Testis (tissue), 3 donors: ENCODE results near the gene RPUSD4. TPM values are rescaled to one million over a fixed set of nuclear protein-coding genes. Genes with fewer than 3 reads are reported as not detected.

ENCODE experiments used
- DNase-seq: peaks from one replicate; pipeline ENCODE4 v3.0.0-alpha.2; 2019
- H3K27ac ChIP-seq, 2 donors: fragments of 200-600 bp; sonication (generic); one replicate each; pipeline ENCODE4 v1.5.1; 2019
- H3K27me3 ChIP-seq: fragments of 200-600 bp; sonication (generic); one replicate; pipeline ENCODE4 v1.5.1; 2019
- H3K36me3 ChIP-seq: fragments of 200-600 bp; sonication (generic); one replicate; pipeline ENCODE4 v1.5.1; 2017; ENCODE audit warnings: low read depth; ENCODE audit errors: missing control alignments
- H3K4me1 ChIP-seq: fragments of 200-600 bp; sonication (generic); one replicate; pipeline ENCODE4 v1.5.1; 2019
- H3K4me3 ChIP-seq, 2 donors: fragments of 200-600 bp; sonication (generic); one replicate each; pipeline ENCODE4 v1.5.1; 2017 to 2019
- H3K9me3 ChIP-seq: fragments of 200-600 bp; sonication (generic); one replicate; pipeline ENCODE4 v1.5.1; 2017
- POLR2A ChIP-seq: fragments of 450-650 bp; IDR thresholded peaks from one replicate; pipeline ENCODE4 v1.6.1; 2017; ENCODE audit warnings: antibody characterized with exemption, mild to moderate bottlenecking, moderate library complexity
- WGBS, 2 donors: methylation state at CpG; one replicate each; pipeline ENCODE4 v1.1.5; 2018; 5-methylcytosine and 5-hydroxymethylcytosine counted together
- intact Hi-C: fragments of 100-400 bp; cut with DNase I; formaldehyde crosslinking; loops from one replicate; pipeline ENCODE4 v1.15.1; 2023; ENCODE audit warnings: low total_unique reads
- polyA plus RNA-seq: library from polyadenylated mRNA; stranded (reverse); fragments of 350-450 nt; fragmentation: Illumina TruSeq; extraction: RNeasy Lipid Tissue Mini Kit (QIAGEN cat#74804); gene quantifications from one replicate; pipeline ENCODE4 v1.2.3, GENCODE V29; 2014; ENCODE audit warnings: low read depth, low replicate concordance; ENCODE audit not compliant: insufficient read depth
- total RNA-seq, 2 donors: library from RNA; depleted of rRNA; stranded (reverse); fragments of >200 nt; gene quantifications; one replicate each; pipeline ENCODE4 v1.2.3, GENCODE V29; 2016
- TF ChIP-seq, protein P1 (sequence below), 3 experiments: fragments of 450-650 bp in 2 of 3; fragments of 200-600 bp in 1 of 3; sonication (generic) in 1 of 3; IDR thresholded peaks; one replicate each; pipeline ENCODE4 v1.5.1; 2016 to 2019; ENCODE audit warnings: antibody characterized with exemption in 3 of 3, mild to moderate bottlenecking in 2 of 3, moderate library complexity in 1 of 3

The RPUSD4 gene
- total and polyA plus RNA-seq, 3 donors from 2014 or later, result 25.9 to 33.8 (median 27.5) TPM

DNA sequence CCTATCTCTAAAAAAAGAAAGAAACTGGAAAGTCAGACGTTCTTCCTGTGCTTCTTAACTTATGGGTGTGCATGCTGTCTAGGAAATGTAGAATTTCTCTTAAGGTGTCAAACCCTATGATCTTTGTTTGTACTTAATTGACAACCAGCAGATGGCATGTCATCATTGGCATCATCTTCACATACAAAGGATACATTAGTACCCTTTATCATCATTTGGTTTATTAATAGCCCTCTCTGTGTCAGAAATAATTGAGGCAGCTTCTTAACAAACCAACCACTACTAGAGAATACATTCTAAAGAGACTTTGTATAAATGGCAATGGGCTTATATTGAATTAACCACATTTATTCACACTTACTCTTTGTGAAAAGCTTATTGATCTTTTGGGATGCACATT is 43.4 kb upstream of the RPUSD4 start:
- H3K36me3 ChIP-seq, result no peaks in the 10 kb centered on the region
- no peaks in the 10 kb centered on the region for H3K27me3 ChIP-seq
- H3K9me3 ChIP-seq, result no peaks in the 10 kb centered on the region
- H3K4me1 ChIP-seq, result peaks cover 6% of the 10 kb centered on the region
- intact Hi-C loops, result no loop called here
- 50 to 55% methylated on average over 1 of the region's 1 CpG for WGBS, 2 donors
- H3K4me3 ChIP-seq, result no peak overlapping the region
- H3K27ac ChIP-seq, result no peak overlapping the region
- TF ChIP-seq, protein P1, sequence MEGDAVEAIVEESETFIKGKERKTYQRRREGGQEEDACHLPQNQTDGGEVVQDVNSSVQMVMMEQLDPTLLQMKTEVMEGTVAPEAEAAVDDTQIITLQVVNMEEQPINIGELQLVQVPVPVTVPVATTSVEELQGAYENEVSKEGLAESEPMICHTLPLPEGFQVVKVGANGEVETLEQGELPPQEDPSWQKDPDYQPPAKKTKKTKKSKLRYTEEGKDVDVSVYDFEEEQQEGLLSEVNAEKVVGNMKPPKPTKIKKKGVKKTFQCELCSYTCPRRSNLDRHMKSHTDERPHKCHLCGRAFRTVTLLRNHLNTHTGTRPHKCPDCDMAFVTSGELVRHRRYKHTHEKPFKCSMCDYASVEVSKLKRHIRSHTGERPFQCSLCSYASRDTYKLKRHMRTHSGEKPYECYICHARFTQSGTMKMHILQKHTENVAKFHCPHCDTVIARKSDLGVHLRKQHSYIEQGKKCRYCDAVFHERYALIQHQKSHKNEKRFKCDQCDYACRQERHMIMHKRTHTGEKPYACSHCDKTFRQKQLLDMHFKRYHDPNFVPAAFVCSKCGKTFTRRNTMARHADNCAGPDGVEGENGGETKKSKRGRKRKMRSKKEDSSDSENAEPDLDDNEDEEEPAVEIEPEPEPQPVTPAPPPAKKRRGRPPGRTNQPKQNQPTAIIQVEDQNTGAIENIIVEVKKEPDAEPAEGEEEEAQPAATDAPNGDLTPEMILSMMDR (IDR thresholded peaks at IDR 0.05), result no peak
- TF ChIP-seq POLR2A, result no peak
- no peak for DNase-seq

DNA sequence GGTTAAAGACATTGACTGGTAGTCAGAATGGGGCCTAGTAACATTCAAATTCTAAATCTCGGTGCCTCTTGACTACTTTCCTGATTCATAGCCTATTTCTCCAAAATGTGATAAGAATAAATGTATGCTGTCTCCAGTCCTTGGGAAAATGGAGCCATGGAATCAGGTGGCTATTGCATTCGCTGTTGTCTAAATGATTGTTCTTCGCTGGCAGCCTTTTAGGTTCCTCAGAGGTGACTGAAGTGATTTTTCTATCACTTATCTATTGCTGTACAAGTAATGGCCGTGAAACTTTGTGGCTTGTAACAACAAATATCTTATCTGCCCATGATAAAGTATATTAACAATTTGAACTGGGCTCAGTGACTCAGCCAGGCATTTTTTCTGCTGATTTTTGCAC is 41.8 kb upstream of the RPUSD4 start:
- Histone ChIP-seq H3K27ac (no peak overlapping the region), H3K27me3 (no peaks in the 10 kb centered on the region), H3K9me3 (no peaks in the 10 kb centered on the region), H3K4me1 (peaks cover 6% of the 10 kb centered on the region), H3K36me3 (no peaks in the 10 kb centered on the region), H3K4me3 (no peak overlapping the region)
- TF ChIP-seq, protein P1 (IDR thresholded peaks at IDR 0.05), result no peak
- TF ChIP-seq POLR2A, result no peak
- DNase-seq, result no peak
- WGBS, 2 donors, result 53 to 57% methylated on average over 4 of the region's 4 CpGs
- intact Hi-C loops, result no loop called here

DNA sequence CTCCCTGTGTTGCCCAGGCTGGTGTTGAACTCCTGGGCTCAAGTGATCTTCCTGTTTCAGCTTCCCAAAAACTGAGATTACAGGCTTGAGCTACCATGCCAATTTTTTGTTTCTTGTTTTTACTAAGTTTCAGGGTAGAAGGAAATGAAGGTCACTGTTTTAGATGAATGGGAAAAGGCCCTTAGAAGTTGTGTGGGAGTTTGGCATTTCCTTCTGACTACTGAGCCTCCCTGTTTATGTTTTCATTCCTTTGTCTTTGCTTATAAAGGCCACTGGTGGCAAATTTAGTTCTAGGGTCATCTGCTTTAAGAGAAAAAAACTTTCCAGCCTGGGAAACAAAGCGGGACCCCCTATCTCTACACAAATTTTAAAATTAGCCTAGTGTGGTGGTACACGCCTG is 35.2 kb upstream of the RPUSD4 start:
- intact Hi-C loops, result no loop called here
- Histone ChIP-seq H3K27me3 (no peaks in the 10 kb centered on the region), H3K4me3 (no peak overlapping the region), H3K36me3 (no peaks in the 10 kb centered on the region), H3K9me3 (no peaks in the 10 kb centered on the region), H3K27ac (no peak overlapping the region), H3K4me1 (no peaks in the 10 kb centered on the region)
- no peak for DNase-seq
- TF ChIP-seq POLR2A, result no peak
- TF ChIP-seq, protein P1 (IDR thresholded peaks at IDR 0.05), result no peak
- 62 to 65% methylated on average over 2 of the region's 2 CpGs for WGBS, 2 donors

DNA sequence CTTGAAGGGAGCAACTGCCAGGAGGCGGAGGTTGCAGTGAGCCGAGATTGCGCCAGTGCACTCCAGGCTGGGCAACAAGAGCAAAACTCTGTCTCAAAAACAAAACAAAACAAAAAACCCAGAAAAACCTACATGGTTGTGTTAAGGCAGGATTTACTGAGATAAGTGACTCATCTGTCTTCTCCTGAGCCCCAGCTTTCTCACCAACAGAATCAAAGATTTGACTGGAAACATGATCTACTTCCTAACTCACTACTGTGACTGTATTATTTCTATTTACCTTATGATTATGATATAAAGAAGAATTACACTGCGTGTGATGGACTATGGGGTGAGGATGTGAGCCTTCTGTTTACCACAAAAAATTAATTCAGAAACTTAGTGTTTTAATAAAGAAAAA is 21.9 kb upstream of the RPUSD4 start:
- DNase-seq, result no peak
- H3K9me3 ChIP-seq, result no peaks in the 10 kb centered on the region
- no peaks in the 10 kb centered on the region for H3K36me3 ChIP-seq
- 95 to 96% methylated on average over 4 of the region's 4 CpGs for WGBS, 2 donors
- H3K4me1 ChIP-seq, result no peaks in the 10 kb centered on the region
- H3K4me3 ChIP-seq, result no peak overlapping the region
- TF ChIP-seq, protein P1 (IDR thresholded peaks at IDR 0.05), result no peak
- no peak for TF ChIP-seq POLR2A
- no peak overlapping the region for H3K27ac ChIP-seq
- intact Hi-C loops, result no loop called here
- no peaks in the 10 kb centered on the region for H3K27me3 ChIP-seq

DNA sequence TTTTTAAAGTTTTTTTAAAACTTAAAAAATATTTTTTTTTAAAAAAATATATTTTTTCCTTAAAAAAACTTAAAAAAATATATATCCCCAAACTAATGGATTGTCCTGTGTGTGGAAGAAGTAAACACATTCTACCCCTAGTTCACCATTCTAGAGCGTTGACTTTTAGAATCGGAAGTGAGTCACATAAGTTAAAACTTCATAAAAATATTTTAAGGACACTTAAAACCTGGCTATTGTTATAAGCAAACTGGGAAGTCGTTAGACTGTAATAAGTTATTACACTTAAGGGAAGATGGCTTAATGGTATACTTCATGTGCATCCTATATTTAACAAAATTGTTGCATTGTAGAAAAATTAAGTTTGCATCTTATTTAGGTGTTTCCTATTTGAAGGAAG is 21.2 kb upstream of the RPUSD4 start:
- TF ChIP-seq, protein P1 (IDR thresholded peaks at IDR 0.05), result no peak
- no peak for TF ChIP-seq POLR2A

More for the DNA sequence above, 21.2 kb upstream of the RPUSD4 start:
- intact Hi-C loops, result no loop called here
- no peak for DNase-seq
- no peaks in the 10 kb centered on the region for H3K27me3 ChIP-seq
- 88 to 90% methylated on average over 3 of the region's 3 CpGs for WGBS, 2 donors
- no peak overlapping the region for H3K27ac ChIP-seq
- no peaks in the 10 kb centered on the region for H3K9me3 ChIP-seq
- H3K36me3 ChIP-seq, result no peaks in the 10 kb centered on the region
- no peak overlapping the region for H3K4me3 ChIP-seq
- H3K4me1 ChIP-seq, result no peaks in the 10 kb centered on the region
